GM19468 (cell line): ENCODE measurements around the gene CFAP20DC.
"Not testable (repeated sequence)": the region's sequence is repeated elsewhere in the genome, so short reads cannot be mapped to it uniquely, and the experiment has no call there.

Experiments
- ATAC-seq: cut with Tn5 transposase; IDR thresholded peaks from one replicate; pipeline ENCODE4 v1.9.1; 2021; ENCODE audit warnings: mild to moderate bottlenecking, moderate library complexity, moderate number of reproducible peaks; ENCODE audit not compliant: unreplicated experiment; ENCODE audit errors: extremely low read depth

Gene CFAP20DC

DNA sequence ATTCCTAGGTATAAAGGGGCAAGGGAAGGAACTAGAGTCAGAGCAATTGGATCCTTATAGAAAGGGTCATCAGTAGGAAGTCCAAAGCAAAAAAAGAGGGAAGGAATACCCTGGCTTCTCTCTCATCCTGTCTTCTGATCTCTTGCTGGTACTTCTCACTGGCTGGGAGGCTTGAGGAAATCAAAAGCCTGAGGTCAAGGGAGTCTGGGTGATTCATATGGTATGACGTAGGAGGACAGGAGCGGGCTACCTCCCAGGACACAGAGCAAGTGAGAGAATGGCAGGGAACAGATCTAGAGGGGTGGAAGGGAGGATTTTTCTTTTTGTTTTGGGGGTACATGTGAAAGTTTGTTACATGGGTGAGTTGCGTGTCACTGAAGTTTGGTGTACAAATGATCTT lies 76.0 kb downstream of the CFAP20DC start:
- ATAC-seq = no peak

DNA sequence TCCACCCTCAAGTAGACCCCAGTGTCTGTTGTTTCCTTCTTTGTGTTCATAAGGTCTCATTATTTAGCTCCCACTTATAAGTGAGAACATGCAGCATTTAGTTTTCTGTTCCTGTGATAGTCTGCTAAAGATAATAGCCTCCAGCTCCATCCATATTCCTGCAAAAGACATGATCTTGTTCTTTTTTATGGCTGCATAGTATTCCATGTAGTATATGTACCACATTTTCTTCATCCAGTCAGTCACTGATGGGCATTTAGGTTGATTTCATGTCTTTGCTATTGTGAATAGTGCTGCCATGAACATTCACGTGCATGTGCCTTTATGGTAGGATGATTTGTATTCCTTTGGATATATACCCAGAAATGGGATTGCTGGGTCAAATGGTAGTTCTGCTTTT lies 82.0 kb downstream of the CFAP20DC start:
- not testable (repeated sequence) for ATAC-seq

DNA sequence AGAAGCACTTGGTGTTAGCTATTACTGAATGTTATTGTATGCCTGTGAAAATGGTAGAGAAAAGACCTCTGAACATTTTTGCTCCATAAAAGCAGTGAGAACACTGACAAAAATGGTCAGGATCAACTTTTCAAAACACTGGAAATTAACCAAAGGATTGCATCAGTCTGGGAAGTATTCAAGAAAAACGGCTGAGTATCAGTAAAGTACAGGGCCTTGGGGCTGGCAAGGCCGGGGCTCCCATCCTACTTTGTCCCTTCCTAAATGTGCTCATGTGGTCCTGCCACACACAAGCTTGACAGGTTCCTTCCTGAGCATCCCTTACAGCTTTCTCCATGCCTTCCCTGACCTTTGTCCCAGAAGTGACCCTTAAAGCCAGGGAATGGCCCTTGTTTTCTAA lies 84.0 kb downstream of the CFAP20DC start:
- ATAC-seq = no peak

DNA sequence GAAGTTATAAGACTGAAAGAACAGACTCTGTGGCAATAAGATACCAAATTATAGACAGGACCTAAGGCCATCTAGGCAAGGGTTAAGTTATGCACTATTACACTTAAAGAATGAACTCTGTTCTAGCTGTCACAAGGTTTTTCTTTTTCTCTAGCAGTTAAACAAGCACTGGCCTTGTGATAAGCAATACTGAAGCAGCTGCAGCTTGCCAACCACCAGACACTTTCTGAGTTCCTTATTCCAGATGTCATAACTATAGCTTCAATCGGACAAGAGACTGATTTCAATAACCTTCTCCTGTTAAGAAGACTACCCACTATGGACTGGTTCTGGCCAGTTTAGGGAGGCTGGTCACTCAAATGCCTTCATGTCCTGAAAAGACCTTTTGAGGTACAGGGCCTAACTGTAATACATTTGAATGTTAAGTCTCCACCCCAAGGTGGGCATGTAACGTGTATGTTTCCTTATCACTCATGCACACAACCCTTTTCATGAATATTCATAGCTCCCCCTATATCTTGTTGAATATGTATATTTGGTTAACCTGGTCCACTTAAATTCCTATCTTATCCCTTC lies 85.8 kb downstream of the CFAP20DC start:
- no peak for ATAC-seq

DNA sequence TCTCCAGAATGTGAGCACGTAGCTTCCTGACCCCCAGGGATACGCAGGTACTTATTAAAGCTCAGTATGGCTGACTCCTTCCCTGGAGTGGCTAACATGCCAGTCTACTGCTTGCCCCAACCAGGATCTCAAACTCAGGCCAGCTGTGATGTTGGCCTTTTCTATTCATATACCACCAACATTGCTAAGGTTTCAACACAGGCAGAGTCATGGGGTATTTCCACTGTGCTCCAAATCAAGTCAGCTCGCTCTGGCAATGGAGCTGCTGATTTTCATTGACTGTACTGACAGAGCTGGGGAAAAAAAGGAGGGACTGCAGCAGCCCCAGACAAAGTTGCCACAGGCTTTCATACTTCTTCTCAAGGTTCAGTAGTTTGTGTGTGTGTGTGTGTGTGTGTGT lies 87.0 kb downstream of the CFAP20DC start:
- no peak for ATAC-seq

DNA sequence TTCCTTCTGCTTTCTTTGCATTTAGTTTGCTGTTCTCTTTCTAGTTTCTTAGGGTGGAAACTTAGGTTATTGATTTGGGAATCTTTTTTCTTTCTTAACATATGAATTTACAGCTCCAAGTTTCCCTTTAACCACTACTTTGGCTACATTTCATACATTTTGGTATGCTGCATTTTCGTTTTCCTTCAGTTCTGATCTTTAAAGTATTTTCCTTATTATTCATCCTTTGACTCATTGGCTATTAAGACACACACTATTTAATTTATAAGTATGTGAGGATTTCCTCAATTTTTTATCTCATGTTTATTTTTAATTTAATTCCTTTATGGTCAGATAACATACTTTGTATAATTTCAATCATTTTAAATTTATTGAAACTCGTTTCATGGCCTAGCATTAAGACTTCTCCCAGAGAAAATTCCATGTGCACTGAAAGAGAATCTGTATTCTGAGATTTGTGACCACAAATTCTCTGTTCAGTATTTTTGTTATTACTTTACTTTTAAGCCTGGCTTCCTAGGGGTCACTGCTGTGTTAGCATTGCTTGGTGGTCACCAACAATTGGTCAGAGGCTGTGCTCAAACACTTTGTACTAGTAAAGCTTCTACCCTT lies 87.7 kb downstream of the CFAP20DC start:
- no peak for ATAC-seq

DNA sequence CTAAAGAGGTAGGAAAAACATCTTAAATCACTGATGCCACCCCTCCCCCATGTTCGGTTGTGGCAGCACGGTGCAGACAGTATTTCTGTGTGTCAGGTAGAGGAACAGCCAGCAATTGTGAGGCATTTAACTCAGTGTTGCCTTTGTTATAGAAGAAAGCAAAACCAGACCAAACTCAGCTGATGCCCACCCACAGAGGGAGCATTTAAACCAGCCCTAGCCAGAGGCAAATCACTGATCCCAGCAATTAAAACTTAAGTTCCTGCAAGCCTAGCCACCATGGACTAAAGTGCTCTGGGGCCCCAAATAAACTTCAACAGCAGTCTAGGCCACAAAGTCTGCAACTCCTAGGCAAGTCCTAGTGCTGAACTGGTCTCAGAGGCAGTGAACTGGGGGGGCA lies 94.5 kb downstream of the CFAP20DC start:
- no peak for ATAC-seq

DNA sequence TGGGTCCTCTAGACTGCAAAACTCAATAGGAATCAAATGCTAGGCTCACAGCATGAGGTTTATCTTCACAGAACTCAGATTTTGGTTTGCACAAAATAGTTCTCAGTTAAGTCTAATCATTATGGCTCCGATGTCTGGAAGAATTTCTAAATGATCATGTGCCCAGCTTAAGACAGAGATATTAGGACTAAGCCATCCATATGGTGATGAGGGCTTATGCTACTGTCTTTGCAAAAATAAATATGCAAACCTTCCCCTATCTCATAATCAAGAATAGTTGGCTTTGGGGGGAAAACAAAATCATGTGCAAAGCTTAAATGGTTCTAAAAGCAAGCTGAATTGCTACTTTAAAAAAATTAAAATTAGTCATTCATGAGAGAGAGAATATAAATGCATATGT lies 96.5 kb downstream of the CFAP20DC start:
- no peak for ATAC-seq

DNA sequence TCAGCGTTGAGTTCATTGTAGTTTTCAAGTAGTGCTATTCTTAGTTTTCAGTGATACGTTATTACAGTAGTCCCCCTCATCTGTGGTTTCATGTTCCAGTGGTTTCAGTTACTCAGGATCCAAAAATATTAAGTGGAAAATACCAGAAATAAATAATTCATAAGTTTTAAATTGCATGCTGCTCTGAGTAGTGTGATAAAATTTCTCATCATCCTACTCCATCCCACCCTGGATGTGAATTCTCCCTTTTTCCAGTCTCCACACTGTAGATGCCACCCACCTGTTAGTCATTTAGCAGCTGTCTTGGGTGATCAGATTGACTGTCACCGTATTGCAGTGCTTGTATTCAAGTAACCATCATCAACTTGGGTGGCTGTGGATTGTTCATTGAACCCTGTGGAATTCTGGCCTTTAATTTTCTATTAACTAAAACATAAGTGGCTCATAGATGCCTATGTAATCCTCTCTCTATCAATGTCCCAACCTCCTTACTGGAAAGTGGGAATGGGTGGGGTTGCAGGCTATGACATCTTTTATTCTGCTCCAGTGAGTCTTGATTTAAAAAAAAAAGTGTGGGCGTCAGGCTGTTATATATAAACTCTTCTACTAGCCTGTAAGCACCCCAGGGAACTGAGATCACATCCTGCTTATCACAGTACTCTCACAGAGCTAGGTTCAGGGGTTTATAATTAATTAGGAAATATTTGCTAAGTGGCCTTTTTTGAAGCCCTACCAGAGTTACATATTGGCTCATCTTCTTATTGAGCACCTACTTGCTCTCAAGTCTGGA lies 97.5 kb downstream of the CFAP20DC start:
- peak; percentile 32 for ATAC-seq

DNA sequence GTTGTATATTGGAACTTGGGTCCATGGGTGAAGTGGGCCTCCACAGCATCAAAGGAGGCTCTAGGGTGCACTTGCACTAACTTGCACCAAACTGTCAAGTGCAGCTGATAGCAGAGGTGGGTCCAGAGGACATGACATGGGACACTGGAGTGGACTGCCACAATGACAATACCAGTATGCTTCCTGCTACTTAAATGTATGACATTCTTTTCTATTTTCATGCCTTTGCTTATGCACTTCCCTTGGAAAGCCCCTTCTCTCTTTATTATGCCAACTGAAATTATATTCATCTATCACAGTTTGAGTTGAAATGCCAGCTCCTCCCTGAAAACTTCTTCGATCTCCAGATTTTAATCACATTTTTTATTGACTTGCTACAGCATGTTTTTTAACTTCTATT lies 101.8 kb downstream of the CFAP20DC start:
- no peak for ATAC-seq

DNA sequence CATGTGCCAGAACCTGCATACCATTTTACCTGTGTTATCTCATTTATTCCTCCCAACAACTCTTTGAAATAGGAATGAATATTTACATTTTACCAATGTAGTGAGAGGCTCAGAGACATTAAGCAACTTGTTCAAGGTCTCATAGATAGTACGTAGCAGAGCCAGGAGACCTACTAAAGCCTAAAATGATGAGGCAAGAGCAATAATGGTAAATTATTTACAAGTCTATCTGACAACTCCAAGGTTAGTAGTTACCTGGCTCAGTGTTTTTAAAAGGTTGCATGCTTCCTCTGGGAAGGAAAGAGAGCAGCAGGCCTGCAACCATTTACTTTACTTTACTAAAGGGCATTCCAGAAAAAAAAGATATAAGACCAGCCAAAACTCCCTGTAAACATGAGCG lies 103.0 kb downstream of the CFAP20DC start:
- ATAC-seq = no peak

DNA sequence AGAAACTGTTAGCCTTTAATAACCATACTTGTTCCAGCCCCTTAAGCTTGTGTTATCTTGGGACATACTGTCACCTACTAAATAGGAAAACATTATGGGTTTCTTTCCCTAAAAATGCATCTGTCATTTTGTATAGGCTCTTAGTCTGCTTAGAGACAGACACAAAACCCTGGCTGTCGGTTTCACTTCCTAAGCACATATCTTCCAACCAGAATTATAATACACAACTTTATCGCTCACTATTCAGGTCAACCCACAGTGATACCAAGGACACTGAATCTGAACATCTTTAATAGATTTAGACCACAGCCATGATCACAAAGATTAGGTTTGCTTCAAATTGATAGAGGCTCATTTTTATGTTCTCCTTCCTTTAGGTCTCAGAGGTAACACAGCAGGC lies 111.8 kb downstream of the CFAP20DC start:
- no peak for ATAC-seq

DNA sequence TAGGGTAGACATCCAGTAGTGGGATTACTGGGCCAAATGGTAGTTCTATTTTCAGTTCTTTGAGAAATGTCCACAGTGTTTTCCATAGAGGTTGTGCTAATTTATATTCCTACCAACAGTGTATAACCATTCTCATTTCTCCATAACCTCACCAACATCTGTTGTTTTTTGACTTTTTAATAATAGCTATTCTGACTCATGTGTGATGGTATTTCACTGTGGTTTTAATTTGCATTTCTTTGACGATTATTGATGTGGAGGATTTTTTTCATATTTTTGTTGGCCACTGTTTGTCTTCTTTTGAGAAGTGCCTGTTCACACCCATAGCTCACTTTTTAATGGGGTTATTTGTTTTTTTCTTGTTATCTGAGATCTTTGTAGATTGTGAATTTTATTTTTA lies 125.2 kb downstream of the CFAP20DC start:
- no peak for ATAC-seq

DNA sequence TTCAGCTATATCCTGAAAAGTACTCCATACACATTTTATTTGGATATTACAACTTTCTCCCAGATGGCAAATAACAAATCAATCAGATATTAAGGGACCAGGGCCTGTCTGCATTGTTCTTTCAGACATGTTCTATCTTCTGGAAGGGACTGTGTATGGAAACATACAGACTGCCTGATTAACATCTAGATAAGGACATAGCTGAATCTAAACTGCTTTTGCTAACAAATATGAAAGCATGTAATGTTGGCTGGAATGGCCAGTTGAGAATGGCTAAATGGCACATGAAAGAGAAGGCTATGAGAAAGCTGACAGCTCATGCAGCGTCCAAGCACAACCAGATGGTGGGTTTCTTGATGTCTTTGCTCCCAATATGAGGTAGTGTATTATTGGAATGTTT lies 149.4 kb downstream of the CFAP20DC start:
- ATAC-seq = no peak

DNA sequence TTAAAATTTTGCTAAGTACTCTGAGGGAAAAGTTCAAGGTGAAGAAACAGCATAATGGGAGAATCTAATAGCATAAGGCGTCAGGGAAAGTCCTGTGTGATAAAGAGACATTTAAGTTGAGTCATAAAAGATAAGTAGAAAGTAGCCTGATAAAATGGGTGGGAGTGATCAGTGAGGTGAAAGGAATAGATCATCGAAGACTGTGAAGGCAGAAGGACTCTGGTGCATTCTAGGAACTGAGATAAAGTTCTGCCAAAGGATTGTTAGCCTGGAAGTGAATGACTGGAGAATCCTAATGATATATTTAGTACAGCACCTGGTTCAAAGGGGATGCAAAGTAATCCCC lies 149.9 kb downstream of the CFAP20DC start:
- no peak for ATAC-seq

DNA sequence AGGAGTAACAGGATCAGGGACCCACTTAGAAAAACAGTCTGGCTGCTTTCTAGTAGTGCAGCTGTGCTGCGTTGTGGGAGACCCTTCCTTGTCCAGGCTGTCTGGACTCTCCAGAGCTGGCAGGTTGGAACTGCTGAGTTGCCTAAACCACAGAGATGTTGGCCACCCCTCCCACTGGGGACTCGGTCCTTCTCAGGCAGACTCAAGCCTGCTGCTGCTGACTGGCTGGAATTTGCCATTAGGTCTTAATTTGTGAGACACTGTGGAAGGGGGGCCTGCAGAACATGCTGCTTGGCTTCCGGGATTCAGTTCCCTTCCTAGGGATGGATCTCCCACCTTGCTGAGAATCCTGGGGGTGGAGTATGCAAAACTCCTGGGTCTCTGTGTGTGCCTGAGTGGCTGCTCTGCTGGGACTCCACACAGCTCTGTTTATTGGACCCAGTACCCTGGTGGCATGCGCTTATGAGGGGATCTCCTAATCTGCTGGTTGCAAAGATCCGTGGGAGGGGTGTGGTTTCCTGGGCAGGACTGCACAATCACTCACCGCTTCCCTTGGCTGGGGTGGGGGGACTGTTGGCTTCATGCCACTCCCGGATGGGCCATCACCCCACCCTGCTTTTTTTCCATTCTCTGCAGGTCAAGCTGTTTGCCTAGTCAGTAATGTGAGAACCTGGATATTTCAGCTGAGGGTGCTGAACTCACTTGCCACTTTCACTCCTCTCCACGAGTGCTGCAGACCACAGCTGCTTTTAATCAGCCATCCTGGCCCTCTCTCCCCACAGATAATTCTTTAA lies 150.5 kb downstream of the CFAP20DC start:
- peak; percentile 37 for ATAC-seq

DNA sequence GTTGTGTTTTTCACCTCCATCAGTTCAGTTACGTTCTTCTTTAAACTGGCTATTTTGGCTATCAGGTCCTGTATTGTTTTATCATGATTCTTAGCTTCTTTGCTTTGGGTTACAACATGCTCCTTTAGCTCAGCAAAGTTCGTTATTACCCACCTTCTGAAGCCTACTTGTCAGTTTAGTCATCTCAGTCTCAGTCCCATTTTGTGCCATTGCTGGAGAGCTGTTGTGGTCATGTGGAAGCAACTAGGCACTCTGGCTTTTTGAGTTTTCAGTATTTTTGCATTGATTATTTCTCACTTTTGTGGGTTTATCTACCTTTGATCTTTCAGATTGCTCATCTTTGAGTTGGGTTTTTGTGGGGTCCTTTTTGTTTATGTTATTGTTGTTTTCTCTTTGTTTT lies 151.3 kb downstream of the CFAP20DC start:
- no peak for ATAC-seq

DNA sequence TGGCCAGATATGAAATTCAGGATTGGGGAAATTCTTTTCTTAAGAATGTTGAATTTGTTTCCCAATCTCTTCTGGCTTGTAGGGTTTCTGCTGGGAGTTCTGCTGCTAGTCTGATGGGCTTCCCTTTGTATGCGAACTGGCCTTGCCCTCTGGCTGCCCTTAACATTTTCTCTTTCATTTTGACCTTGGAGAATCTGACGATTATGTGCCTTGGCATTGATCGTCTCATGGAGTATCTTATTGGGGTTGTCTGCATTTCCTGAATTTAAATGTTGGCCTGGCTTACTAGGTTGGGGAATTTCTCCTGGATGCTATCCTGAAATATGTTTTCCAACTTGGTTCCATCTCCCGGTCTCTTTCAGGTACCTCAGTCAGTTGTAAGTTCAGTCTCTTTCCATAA lies 152.2 kb downstream of the CFAP20DC start:
- ATAC-seq = no peak

DNA sequence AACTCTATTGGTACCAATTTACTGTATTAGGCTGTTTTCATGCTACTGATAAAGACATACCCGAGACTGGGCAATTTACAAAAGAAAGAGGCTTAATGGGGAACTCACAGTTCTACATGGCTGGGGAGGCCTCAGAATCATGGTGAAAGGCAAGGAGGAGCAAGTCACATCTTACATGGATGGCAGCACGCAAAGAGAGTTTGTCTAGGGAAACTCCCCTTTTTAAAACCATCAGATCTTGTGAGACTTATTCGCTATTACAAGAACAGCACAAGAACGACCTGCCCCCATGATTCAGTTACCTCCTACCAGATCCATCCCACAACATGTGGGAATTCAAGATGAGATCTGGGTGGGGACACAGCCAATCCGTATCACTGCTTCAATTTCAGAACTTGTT lies 154.1 kb downstream of the CFAP20DC start:
- ATAC-seq = not testable (repeated sequence)

DNA sequence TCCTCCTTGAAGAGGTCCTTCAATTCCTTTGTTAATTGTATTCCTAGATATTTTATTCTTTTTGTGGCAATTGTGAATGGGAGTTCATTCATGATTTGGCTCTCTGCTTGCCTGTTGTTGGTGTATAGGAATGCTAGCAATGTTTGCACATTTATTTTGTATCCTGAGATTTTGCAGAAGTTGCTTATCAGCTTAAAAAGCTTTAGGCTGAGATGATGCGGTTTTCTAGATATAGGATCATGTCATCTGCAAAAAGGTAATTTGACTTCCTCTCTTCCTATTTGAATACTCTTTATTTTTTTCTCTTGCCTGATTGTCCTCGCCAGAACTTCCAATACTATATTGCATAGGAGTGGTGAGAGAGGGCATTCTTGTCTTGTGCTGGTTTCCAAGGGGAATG lies 157.3 kb downstream of the CFAP20DC start:
- ATAC-seq = not testable (repeated sequence)

DNA sequence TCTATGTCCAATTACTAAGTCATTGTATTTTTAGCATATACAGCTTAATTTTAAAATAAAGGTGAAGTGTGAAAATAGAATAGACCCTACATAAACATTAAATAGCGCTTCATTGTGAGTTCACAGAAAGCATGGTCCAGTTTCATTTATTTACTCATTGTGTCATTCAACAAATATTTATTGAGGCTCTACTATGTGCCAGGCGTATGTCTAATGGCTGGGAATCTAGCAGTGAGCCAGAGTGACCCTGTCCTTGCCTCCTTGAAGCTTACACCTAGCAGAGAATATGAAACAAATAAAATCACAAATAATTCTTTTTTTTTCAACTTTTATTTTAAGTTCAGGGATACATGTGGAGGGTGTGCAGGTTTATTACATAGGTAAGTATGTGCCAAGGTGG lies 161.7 kb downstream of the CFAP20DC start:
- ATAC-seq = no peak
